ENCODE results near the gene PLEKHM2. TPM values are rescaled to one million over a fixed set of nuclear protein-coding genes. Genes with fewer than 3 reads are reported as not detected.
"Not testable (repeated sequence)": the region's sequence is repeated elsewhere in the genome, so short reads cannot be mapped to it uniquely, and the experiment has no call there.

PLEKHM2 gene
- total RNA-seq, 1 donor from 2014 or later: 105 TPM

- ATAC-seq (ENCODE audit: low read depth): no peak
- no peak for TF ChIP-seq CTCF (IDR thresholded peaks at IDR 0.05)
- Mint-ChIP-seq H3K9me3 (no peaks in the 10 kb centered on the region), H3K27ac (peak overlapping the region; percentile 41), H3K4me3 (no peak overlapping the region), H3K4me1 (peaks cover 74% of the 10 kb centered on the region), H3K36me3 (ENCODE audit: low read depth) (peaks cover 27% of the 10 kb centered on the region), H3K27me3 (no peaks in the 10 kb centered on the region)
- POLR2A ChIA-PET: interaction anchor here (0.6 to 5.6 kb wide), 8 partner anchors 10 to 654 kb away, joined by 3 to 80 read pairs (median 8); partner anchors contain the start of genes DDI2, DNAJC16, FBXO42 and PLEKHM2
- intact Hi-C loops (cut with micrococcal nuclease): loop anchor here (5.0 kb wide), 3 partner anchors 36 to 96 kb away; partner anchors contain the start of gene TMEM82
- no peak for DNase-seq
- CTCF ChIA-PET: interaction anchor here (1.8 kb wide), 1 partner anchor 13 kb away, joined by 7 read pairs; no protein-coding TSS in a partner anchor
These were observed 14.1 kb downstream of the PLEKHM2 start for GRCh38 chr1:15698201-15698600.

- peaks cover 74% of the 10 kb centered on the region for H3K4me1 Mint-ChIP-seq
- H3K27me3 Mint-ChIP-seq; CTCF ChIA-PET; H3K9me3 Mint-ChIP-seq; ATAC-seq (ENCODE audit: low read depth); H3K4me3 Mint-ChIP-seq; POLR2A ChIA-PET; DNase-seq; H3K27ac Mint-ChIP-seq: not testable (repeated sequence)
- peaks cover 26% of the 10 kb centered on the region for H3K36me3 Mint-ChIP-seq (ENCODE audit: low read depth)
- intact Hi-C loops (cut with micrococcal nuclease): loop anchor here (5.0 kb wide), 3 partner anchors 37 to 97 kb away; partner anchors contain the start of gene TMEM82
These were observed 15.2 kb downstream of the PLEKHM2 start for GRCh38 chr1:15699321-15699720.

GRCh38 chr1:15700508-15700907, 16.4 kb downstream of the PLEKHM2 start:
- peak overlapping the region; percentile 66 for H3K27ac Mint-ChIP-seq
- DNase-seq (no peak), ATAC-seq (ENCODE audit: low read depth) (no peak)
- H3K4me3 Mint-ChIP-seq: no peak overlapping the region
- H3K4me1 Mint-ChIP-seq: peaks cover 64% of the 10 kb centered on the region
- intact Hi-C loops (cut with micrococcal nuclease): no loop called here
- CTCF ChIA-PET: no interaction called here
- peaks cover 33% of the 10 kb centered on the region for H3K36me3 Mint-ChIP-seq (ENCODE audit: low read depth)
- no peaks in the 10 kb centered on the region for H3K9me3 Mint-ChIP-seq
- no peaks in the 10 kb centered on the region for H3K27me3 Mint-ChIP-seq
- TF ChIP-seq CTCF (IDR thresholded peaks at IDR 0.05): no peak
- POLR2A ChIA-PET: no interaction called here

- CTCF ChIA-PET: no interaction called here
- no peak overlapping the region for H3K4me3 Mint-ChIP-seq
These were observed 17.7 kb downstream of the PLEKHM2 start for GRCh38 chr1:15701784-15702183.

GRCh38 chr1:15702722-15703550, 18.8 kb downstream of the PLEKHM2 start:
- ATAC-seq (ENCODE audit: low read depth) (no peak), DNase-seq (no peak)
- ChIA-PET CTCF (interaction anchor here (0.6 kb wide), 1 partner anchor 167 kb away, joined by 5 read pairs; no protein-coding TSS in a partner anchor), POLR2A (no interaction called here)
- peaks cover 47% of the 10 kb centered on the region for H3K4me1 Mint-ChIP-seq
- H3K27me3 Mint-ChIP-seq: no peaks in the 10 kb centered on the region
- no peak for TF ChIP-seq CTCF (IDR thresholded peaks at IDR 0.05)
- intact Hi-C loops (cut with micrococcal nuclease): no loop called here
- H3K4me3 Mint-ChIP-seq: no peak overlapping the region
- no peaks in the 10 kb centered on the region for H3K9me3 Mint-ChIP-seq
- H3K27ac Mint-ChIP-seq: no peak overlapping the region
- peaks cover 40% of the 10 kb centered on the region for H3K36me3 Mint-ChIP-seq (ENCODE audit: low read depth)

More at GRCh38 chr1:15701784-15702183, 17.7 kb downstream of the PLEKHM2 start:
- POLR2A ChIA-PET: no interaction called here
- intact Hi-C loops (cut with micrococcal nuclease): no loop called here
- H3K27ac Mint-ChIP-seq: no peak overlapping the region
- no peaks in the 10 kb centered on the region for H3K9me3 Mint-ChIP-seq
- peaks cover 38% of the 10 kb centered on the region for H3K36me3 Mint-ChIP-seq (ENCODE audit: low read depth)
- TF ChIP-seq CTCF (IDR thresholded peaks at IDR 0.05): no peak
- no peaks in the 10 kb centered on the region for H3K27me3 Mint-ChIP-seq
- H3K4me1 Mint-ChIP-seq: peaks cover 54% of the 10 kb centered on the region
- DNase-seq (no peak), ATAC-seq (ENCODE audit: low read depth) (no peak)

All from activated B cell treated with CpG ODN at 0.5 μM for 24 hours (primary cell).